NCI-H69 (cell line): Measurements from ENCODE around the gene KANK3.
"Not testable (repeated sequence)": the region's sequence is repeated elsewhere in the genome, so short reads cannot be mapped to it uniquely, and the experiment has no call there.

Source experiments
- DNase-seq: peaks from one replicate; lab custom pipeline; 2025; lab: John Stamatoyannopoulos, UW

KANK3 gene

GRCh38 chr19:8370176-8371010 lies 27.3 kb upstream of the KANK3 start:
- DNase-seq, result no peak

GRCh38 chr19:8367327-8368001 lies 24.4 kb upstream of the KANK3 start:
- DNase-seq, result peak; percentile 97

GRCh38 chr19:8366961-8367326 lies 23.9 kb upstream of the KANK3 start:
- DNase-seq, result no peak

GRCh38 chr19:8366121-8366581 lies 23.1 kb upstream of the KANK3 start:
- DNase-seq, result no peak

- DNase-seq, result peak; percentile 46
Observed at GRCh38 chr19:8363803-8364771, 21.0 kb upstream of the KANK3 start, which contains the start of gene ANGPTL4. Gene ANGPTL4 (plus strand): TSS chr19:8364155. CDS start chr19:8364322, 167 bp downstream.

- peak; percentile 86 for DNase-seq
Observed at GRCh38 chr19:8361921-8362793, 19.1 kb upstream of the KANK3 start.

- DNase-seq, result no peak
Observed at GRCh38 chr19:8360196-8360595, 17.1 kb upstream of the KANK3 start.

GRCh38 chr19:8358948-8359347 lies 15.9 kb upstream of the KANK3 start:
- no peak for DNase-seq

GRCh38 chr19:8357007-8357521 lies 14.0 kb upstream of the KANK3 start:
- no peak for DNase-seq

GRCh38 chr19:8355631-8356402 lies 12.8 kb upstream of the KANK3 start:
- DNase-seq, result no peak

GRCh38 chr19:8352845-8353244 lies 9.8 kb upstream of the KANK3 start:
- DNase-seq, result not testable (repeated sequence)

- no peak for DNase-seq
Observed at GRCh38 chr19:8352134-8352827, 9.2 kb upstream of the KANK3 start.

- DNase-seq, result not testable (repeated sequence)
Observed at GRCh38 chr19:8349629-8350372, 6.7 kb upstream of the KANK3 start.

- no peak for DNase-seq
Observed at GRCh38 chr19:8343483-8343844, 402 bp upstream of the KANK3 start.

- no peak for DNase-seq
Observed at GRCh38 chr19:8342316-8342683, 762 bp downstream of the KANK3 start.

GRCh38 chr19:8341504-8341903 lies 1.6 kb downstream of the KANK3 start:
- not testable (repeated sequence) for DNase-seq

GRCh38 chr19:8340341-8341096 lies 2.5 kb downstream of the KANK3 start:
- DNase-seq, result no peak

- DNase-seq, result no peak
Observed at GRCh38 chr19:8338835-8339234, 4.2 kb downstream of the KANK3 start.
